Epidermal melanocyte (primary cell): Measurements from ENCODE around the gene GPR37.
A peak's percentile ranks its signal among the peaks of the same experiment; 100 is the strongest.

Experiments
- DNase-seq: peaks from one replicate; pipeline ENCODE4 v3.0.0; 2011; ENCODE audit warnings: low spot score; ENCODE audit not compliant: insufficient read length

Gene GPR37

GRCh38 chr7:124724507-124725192, 40.9 kb downstream of the GPR37 start:
- no peak for DNase-seq

- no peak for DNase-seq
These were observed 41.5 kb downstream of the GPR37 start for GRCh38 chr7:124724079-124724478.

GRCh38 chr7:124723012-124723411, 42.6 kb downstream of the GPR37 start:
- no peak for DNase-seq

GRCh38 chr7:124722292-124722691, 43.3 kb downstream of the GPR37 start:
- no peak for DNase-seq

GRCh38 chr7:124720195-124720594, 45.4 kb downstream of the GPR37 start:
- DNase-seq: no peak

GRCh38 chr7:124718032-124718766, 47.4 kb downstream of the GPR37 start:
- no peak for DNase-seq

GRCh38 chr7:124716894-124717293, 48.7 kb downstream of the GPR37 start:
- DNase-seq: no peak

GRCh38 chr7:124713086-124713485, 52.5 kb downstream of the GPR37 start:
- no peak for DNase-seq

- no peak for DNase-seq
These were observed 53.6 kb downstream of the GPR37 start for GRCh38 chr7:124712017-124712416.

- DNase-seq: no peak
These were observed 63.2 kb downstream of the GPR37 start for GRCh38 chr7:124702385-124702784.

GRCh38 chr7:124701955-124702354, 63.6 kb downstream of the GPR37 start:
- DNase-seq: peak; percentile 38

- DNase-seq: no peak
These were observed 64.9 kb downstream of the GPR37 start for GRCh38 chr7:124700655-124701054.

- DNase-seq: no peak
These were observed 66.6 kb downstream of the GPR37 start for GRCh38 chr7:124698964-124699363.

GRCh38 chr7:124697746-124698145, 67.8 kb downstream of the GPR37 start:
- no peak for DNase-seq
